Measurements from ENCODE around the gene PPARA. TPM values are rescaled to one million over a fixed set of nuclear protein-coding genes. Genes with fewer than 3 reads are reported as not detected.

Gene PPARA
- polyA plus RNA-seq, 10 donors = 15.9 to 25.7 (median 20.6) TPM

- DNase-seq = no peak
These were observed 140.8 kb downstream of the PPARA start for GRCh38 chr22:46290843-46291785.

GRCh38 chr22:46292173-46292572, 141.8 kb downstream of the PPARA start:
- DNase-seq = no peak

DNA sequence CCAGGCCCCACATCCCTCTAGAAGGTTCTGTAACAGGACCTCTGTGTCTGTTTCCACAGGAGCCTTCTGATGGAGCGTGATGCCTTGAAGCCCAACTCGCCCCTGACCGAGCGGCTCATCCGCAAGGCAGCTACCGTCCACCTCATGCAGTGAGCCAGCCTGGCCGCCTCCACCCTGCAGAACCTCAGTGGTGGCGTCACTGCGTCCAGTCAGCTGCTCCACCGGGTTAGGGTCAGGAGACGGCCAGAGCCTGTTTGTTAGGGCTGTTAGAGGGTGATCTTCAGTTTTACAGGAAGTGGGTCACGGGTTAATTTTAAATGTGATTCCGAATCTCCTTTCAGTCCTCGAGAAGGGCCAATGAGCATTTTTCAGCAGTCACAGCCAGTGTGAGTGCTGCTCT, 142.4 kb downstream of the PPARA start:
- no peak for DNase-seq

Other genes with a start within 250 kb of the PPARA start
- gene WNT7B, start 173.4 kb upstream of the PPARA start, polyA plus RNA-seq (ENCODE audit: insufficient read length in 10 of 10) = 1 to 10 TPM in 2 of 10 donors, under 1 TPM in 8; 0.07 to 4.9 (median 0.08) TPM
- 10 to 100 TPM in 9 of 10 donors, 1 to 10 TPM in 1; 9.7 to 12.6 (median 11.4) TPM for gene CDPF1, start 99.8 kb downstream of the PPARA start, polyA plus RNA-seq (ENCODE audit: insufficient read length in 10 of 10)
- gene PKDREJ, start 112.8 kb downstream of the PPARA start, polyA plus RNA-seq (ENCODE audit: insufficient read length in 10 of 10) = under 1 TPM; 0.19 to 0.64 (median 0.34) TPM
- gene TTC38, start 117.5 kb downstream of the PPARA start, polyA plus RNA-seq (ENCODE audit: insufficient read length in 10 of 10) = 10 to 100 TPM; 14.5 to 22.8 (median 18.1) TPM
- gene GTSE1, start 146.3 kb downstream of the PPARA start, polyA plus RNA-seq (ENCODE audit: insufficient read length in 10 of 10) = 10 to 100 TPM in 4 of 10 donors, 1 to 10 TPM in 6; 6.5 to 15.4 (median 9.0) TPM
- gene TRMU, start 185.2 kb downstream of the PPARA start, polyA plus RNA-seq (ENCODE audit: insufficient read length in 10 of 10) = 10 to 100 TPM; 20.2 to 37.8 (median 30.6) TPM